Mucosa of rectum (tissue), 2 donors: ENCODE measurements around the gene KRTAP9-2.
"Not testable (repeated sequence)": the region's sequence is repeated elsewhere in the genome, so short reads cannot be mapped to it uniquely, and the experiment has no call there.

ENCODE experiments used
- H3K27ac ChIP-seq, 2 donors: one replicate each; pipeline ENCODE4 v1.7.0; 2013; ENCODE audit warnings: inconsistent platforms in 2 of 2, low read depth in 2 of 2, low read length in 2 of 2
- H3K27me3 ChIP-seq, 2 donors: one replicate each; pipeline ENCODE4 v1.7.0; 2013; ENCODE audit warnings: low read length in 2 of 2; ENCODE audit not compliant: control insufficient read depth in 2 of 2, insufficient read depth in 2 of 2
- H3K36me3 ChIP-seq, 2 donors: one replicate each; pipeline ENCODE4 v1.7.0; 2013; ENCODE audit warnings: low read length in 2 of 2; ENCODE audit not compliant: control insufficient read depth in 2 of 2, insufficient read depth in 2 of 2
- H3K4me1 ChIP-seq, 2 donors: one replicate each; pipeline ENCODE4 v1.7.0; 2013; ENCODE audit warnings: low read length in 2 of 2, mild to moderate bottlenecking in 1 of 2; ENCODE audit not compliant: control insufficient read depth in 2 of 2, insufficient read depth in 2 of 2
- H3K4me3 ChIP-seq, 2 donors: one replicate each; pipeline ENCODE4 v1.7.0; 2013; ENCODE audit warnings: low read length in 2 of 2
- H3K9ac ChIP-seq, 2 donors: one replicate each; pipeline ENCODE4 v1.7.0; 2013; ENCODE audit warnings: low read length in 2 of 2, low read depth in 1 of 2, mild to moderate bottlenecking in 1 of 2
- H3K9me3 ChIP-seq, 2 donors: one replicate each; pipeline ENCODE4 v1.7.0; 2013; ENCODE audit warnings: low read length in 2 of 2; ENCODE audit not compliant: control insufficient read depth in 2 of 2
- donor health status: healthy.
- donor health status: Normal muscosa, but diverticular disease.

KRTAP9-2 gene

GRCh38 chr17:41226598-41227095 lies at the start of gene KRTAP9-2:
TSS of gene KRTAP9-2 (plus strand) at chr17:41226648. CDS start at chr17:41226655, 7 bp downstream.
- not testable (repeated sequence) for H3K4me1 ChIP-seq, H3K27me3 ChIP-seq, H3K4me3 ChIP-seq, H3K9me3 ChIP-seq, H3K36me3 ChIP-seq, H3K9ac ChIP-seq, H3K27ac ChIP-seq

- H3K9ac ChIP-seq: no peak overlapping the region
- H3K4me1 ChIP-seq: no peaks in the 10 kb centered on the region
- H3K36me3 ChIP-seq: no peaks in the 10 kb centered on the region
- no peak overlapping the region for H3K27ac ChIP-seq
- H3K27me3 ChIP-seq: peaks cover 3 to 6% of the 10 kb centered on the region in 2 donors
- no peak overlapping the region for H3K4me3 ChIP-seq
- H3K9me3 ChIP-seq: no peaks in the 10 kb centered on the region
Observed at GRCh38 chr17:41176744-41177387, 49.6 kb upstream of the KRTAP9-2 start.

- Histone ChIP-seq H3K4me3 (no peak within 1 kb of the TSS), H3K27me3 (peaks cover 0 to 6% of the 10 kb centered on the region in 2 donors), H3K36me3 (no peaks in the 10 kb centered on the region), H3K27ac (no peak within 1 kb of the TSS), H3K4me1 (peaks cover 0 to 2% of the 10 kb centered on the region in 2 donors), H3K9me3 (no peaks in the 10 kb centered on the region), H3K9ac (no peak within 1 kb of the TSS)
Observed at GRCh38 chr17:41177727-41178271, 48.6 kb upstream of the KRTAP9-2 start, which contains the start of gene KRTAP4-2. TSS of gene KRTAP4-2 (minus strand) at chr17:41178221. CDS start at chr17:41178164, 57 bp downstream.

- Histone ChIP-seq H3K36me3 (no peaks in the 10 kb centered on the region), H3K4me1 (peaks cover 2 to 4% of the 10 kb centered on the region in 2 donors), H3K9ac (no peak overlapping the region), H3K27me3 (peaks cover 0 to 6% of the 10 kb centered on the region in 2 donors), H3K4me3 (no peak overlapping the region), H3K9me3 (no peaks in the 10 kb centered on the region), H3K27ac (no peak overlapping the region)
Observed at GRCh38 chr17:41178341-41178740, 48.1 kb upstream of the KRTAP9-2 start.

GRCh38 chr17:41178843-41179616 lies 47.4 kb upstream of the KRTAP9-2 start:
- Histone ChIP-seq H3K4me1 (peaks cover 2 to 4% of the 10 kb centered on the region in 2 donors), H3K4me3 (no peak overlapping the region), H3K27ac (no peak overlapping the region), H3K27me3 (peaks cover 0 to 6% of the 10 kb centered on the region in 2 donors), H3K36me3 (no peaks in the 10 kb centered on the region), H3K9ac (no peak overlapping the region), H3K9me3 (no peaks in the 10 kb centered on the region)

GRCh38 chr17:41184480-41184961 lies 41.9 kb upstream of the KRTAP9-2 start, which contains the start of gene KRTAP4-1:
TSS of gene KRTAP4-1 (minus strand) at chr17:41184911. CDS start at chr17:41184854, 57 bp downstream.
- Histone ChIP-seq H3K4me1 (peaks cover 2 to 4% of the 10 kb centered on the region in 2 donors), H3K4me3 (no peak within 1 kb of the TSS), H3K9me3 (no peaks in the 10 kb centered on the region), H3K9ac (no peak within 1 kb of the TSS), H3K27me3 (peaks cover 0 to 8% of the 10 kb centered on the region in 2 donors), H3K27ac (no peak within 1 kb of the TSS), H3K36me3 (no peaks in the 10 kb centered on the region)

- Histone ChIP-seq H3K27ac (no peak overlapping the region), H3K4me3 (no peak overlapping the region), H3K36me3 (no peaks in the 10 kb centered on the region), H3K27me3 (peaks cover 0 to 8% of the 10 kb centered on the region in 2 donors), H3K4me1 (peaks cover 2 to 4% of the 10 kb centered on the region in 2 donors), H3K9me3 (no peaks in the 10 kb centered on the region), H3K9ac (no peak overlapping the region)
Observed at GRCh38 chr17:41185001-41185400, 41.4 kb upstream of the KRTAP9-2 start.

- Histone ChIP-seq H3K4me1 (peaks cover 2 to 4% of the 10 kb centered on the region in 2 donors), H3K27ac (no peak overlapping the region), H3K9me3 (no peaks in the 10 kb centered on the region), H3K36me3 (no peaks in the 10 kb centered on the region), H3K4me3 (no peak overlapping the region), H3K9ac (no peak overlapping the region), H3K27me3 (peaks cover 2 to 5% of the 10 kb centered on the region in 2 donors)
Observed at GRCh38 chr17:41186872-41187271, 39.6 kb upstream of the KRTAP9-2 start.

- not testable (repeated sequence) for H3K9me3 ChIP-seq, H3K4me1 ChIP-seq, H3K27ac ChIP-seq, H3K36me3 ChIP-seq, H3K27me3 ChIP-seq, H3K9ac ChIP-seq, H3K4me3 ChIP-seq
Observed at GRCh38 chr17:41189837-41190318, 36.6 kb upstream of the KRTAP9-2 start, which contains the start of gene KRTAP9-1. TSS of gene KRTAP9-1 (plus strand) at chr17:41189887. CDS start at chr17:41189887, 0 bp downstream.
